ENCODE measurements around the gene DENND4A.

Gene DENND4A

GRCh38 chr15:65765106-65765505, 27.0 kb downstream of the DENND4A start:
- ATAC-seq: no peak
- no peak for TF ChIP-seq CSDC2 (CRISPR knock-in tag; IDR thresholded peaks at IDR 0.05)
- TF ChIP-seq ZNF8 (CRISPR knock-in tag; IDR thresholded peaks at IDR 0.05): no peak
- no peak for TF ChIP-seq TSHZ2 (CRISPR knock-in tag; IDR thresholded peaks at IDR 0.05)
- TF ChIP-seq ZFP3 (CRISPR knock-in tag; IDR thresholded peaks at IDR 0.05): no peak
- TF ChIP-seq CSRNP3 (CRISPR knock-in tag; IDR thresholded peaks at IDR 0.05): no peak
- TF ChIP-seq ZNF70 (CRISPR knock-in tag; IDR thresholded peaks at IDR 0.05): no peak
- no peak for TF ChIP-seq ESRRG (CRISPR knock-in tag; IDR thresholded peaks at IDR 0.05)
- TF ChIP-seq CREB5 (CRISPR knock-in tag; IDR thresholded peaks at IDR 0.05; ENCODE audit: low read depth): no peak
- TF ChIP-seq TOX (CRISPR knock-in tag; IDR thresholded peaks at IDR 0.05; ENCODE audit: borderline replicate concordance): no peak
- no peak for TF ChIP-seq PATZ1 (CRISPR knock-in tag; IDR thresholded peaks at IDR 0.05; ENCODE audit: borderline replicate concordance)
- no peak for TF ChIP-seq OSR1 (CRISPR knock-in tag; IDR thresholded peaks at IDR 0.05)
- no peak for TF ChIP-seq BACH2 (CRISPR knock-in tag; IDR thresholded peaks at IDR 0.05; ENCODE audit: borderline replicate concordance)
- TF ChIP-seq ZNF565 (CRISPR knock-in tag; conservative IDR thresholded peaks at IDR 0.05; ENCODE audit: low read depth): no peak
- TF ChIP-seq ZFP30 (CRISPR knock-in tag; IDR thresholded peaks at IDR 0.05): no peak
- TF ChIP-seq PPARA (CRISPR knock-in tag; IDR thresholded peaks at IDR 0.05; ENCODE audit: borderline replicate concordance): no peak
- TF ChIP-seq GLIS3 (CRISPR knock-in tag; IDR thresholded peaks at IDR 0.05): no peak
- TF ChIP-seq ISL1 (CRISPR knock-in tag; IDR thresholded peaks at IDR 0.05): no peak
- TF ChIP-seq RARB (CRISPR knock-in tag; IDR thresholded peaks at IDR 0.05): no peak

- ATAC-seq: no peak
- TF ChIP-seq ZFP30 (CRISPR knock-in tag; IDR thresholded peaks at IDR 0.05) (no peak), CSRNP3 (CRISPR knock-in tag; IDR thresholded peaks at IDR 0.05) (no peak), ZFP3 (CRISPR knock-in tag; IDR thresholded peaks at IDR 0.05) (no peak), GLIS3 (CRISPR knock-in tag; IDR thresholded peaks at IDR 0.05) (no peak), ZNF70 (CRISPR knock-in tag; IDR thresholded peaks at IDR 0.05) (no peak), PATZ1 (CRISPR knock-in tag; IDR thresholded peaks at IDR 0.05; ENCODE audit: borderline replicate concordance) (no peak), ZNF8 (CRISPR knock-in tag; IDR thresholded peaks at IDR 0.05) (no peak), TOX (CRISPR knock-in tag; IDR thresholded peaks at IDR 0.05; ENCODE audit: borderline replicate concordance) (no peak), ZNF565 (CRISPR knock-in tag; conservative IDR thresholded peaks at IDR 0.05; ENCODE audit: low read depth) (no peak), ESRRG (CRISPR knock-in tag; IDR thresholded peaks at IDR 0.05) (no peak), PPARA (CRISPR knock-in tag; IDR thresholded peaks at IDR 0.05; ENCODE audit: borderline replicate concordance) (no peak), ZC3H10 (CRISPR knock-in tag; IDR thresholded peaks at IDR 0.05) (no peak)
Observed at GRCh38 chr15:65762914-65763787, 28.9 kb downstream of the DENND4A start.

Measured in SK-N-SH treated with all-trans-retinoic acid at 6 μM for 48 hours (cell line).